ENCODE data around the gene GRIP2. TPM values are rescaled to one million over a fixed set of nuclear protein-coding genes. Genes with fewer than 3 reads are reported as not detected.

The GRIP2 gene
- polyA plus RNA-seq, 1 donor from 2014 or later: 8.6 TPM

DNA sequence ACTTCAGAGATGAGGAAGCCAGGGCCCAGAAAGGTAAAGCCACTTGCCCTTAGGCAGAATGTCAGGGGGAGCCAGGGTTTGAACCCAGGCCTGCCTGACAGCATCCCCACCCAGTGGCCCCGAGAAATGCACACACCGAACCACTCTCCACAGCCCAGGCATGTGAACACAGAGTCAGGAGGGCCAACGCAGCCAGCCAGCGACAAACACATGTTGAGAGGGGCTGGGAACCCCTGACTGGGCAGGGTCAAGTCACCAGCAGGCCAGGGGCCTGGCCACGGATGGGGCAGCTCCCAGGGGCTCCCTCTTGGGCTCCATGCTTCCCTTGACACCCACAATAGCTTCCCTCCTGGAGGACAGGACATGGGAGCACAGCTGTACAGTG lies 5.1 kb upstream of the GRIP2 start:
- H3K27ac ChIP-seq (ENCODE audit: low read length): no peak overlapping the region
- no peaks in the 10 kb centered on the region for H3K9me2 ChIP-seq (ENCODE audit: insufficient read depth, low read length)
- TF ChIP-seq REST (IDR thresholded peaks at IDR 0.05; ENCODE audit: borderline replicate concordance): no peak
- no peak for TF ChIP-seq RAD21 (conservative IDR thresholded peaks at IDR 0.05)
- no peak for TF ChIP-seq POLR2AphosphoS5 (IDR thresholded peaks at IDR 0.05)
- TF ChIP-seq SMC3 (conservative IDR thresholded peaks at IDR 0.05; ENCODE audit: poor library complexity): no peak
- no peak for TF ChIP-seq MXI1 (conservative IDR thresholded peaks at IDR 0.05; ENCODE audit: poor library complexity, severe bottlenecking)
- no peak overlapping the region for H3K4me2 ChIP-seq (ENCODE audit: low read length)
- H3K36me3 ChIP-seq (ENCODE audit: insufficient read depth, low read length): no peaks in the 10 kb centered on the region
- H2AFZ ChIP-seq (ENCODE audit: low read depth, low read length): no peak overlapping the region
- H3K9ac ChIP-seq (ENCODE audit: low read length): no peak overlapping the region
- H4K20me1 ChIP-seq (ENCODE audit: insufficient read depth): no peaks in the 10 kb centered on the region
- H3K27me3 ChIP-seq (ENCODE audit: insufficient read depth, low read depth, low read length): no peaks in the 10 kb centered on the region
- H3K79me2 ChIP-seq (replicated peaks; ENCODE audit: insufficient read depth, low read length): no peaks in the 10 kb centered on the region
- H3K9me3 ChIP-seq (ENCODE audit: low read length): no peaks in the 10 kb centered on the region
- no peaks in the 10 kb centered on the region for H3F3A ChIP-seq (ENCODE audit: insufficient read depth, low read length, poor library complexity, severe bottlenecking)
- no peak overlapping the region for H3K4me3 ChIP-seq (ENCODE audit: low read length)

GRCh38 chr3:14544282-14545250 lies 4.4 kb upstream of the GRIP2 start:
- TF ChIP-seq MXI1 (conservative IDR thresholded peaks at IDR 0.05; ENCODE audit: poor library complexity, severe bottlenecking): no peak
- no peak for TF ChIP-seq SMC3 (conservative IDR thresholded peaks at IDR 0.05; ENCODE audit: poor library complexity)
- no peak for TF ChIP-seq CTCF (IDR thresholded peaks at IDR 0.05; ENCODE audit: poor library complexity, severe bottlenecking)
- TF ChIP-seq POLR2AphosphoS5 (IDR thresholded peaks at IDR 0.05): no peak
- no peaks in the 10 kb centered on the region for H3F3A ChIP-seq (ENCODE audit: insufficient read depth, low read length, poor library complexity, severe bottlenecking)

GRCh38 chr3:14543446-14543845 lies 3.3 kb upstream of the GRIP2 start:
- Histone ChIP-seq H3K9me3 (ENCODE audit: low read length) (no peaks in the 10 kb centered on the region), H2AFZ (ENCODE audit: low read depth, low read length) (no peak overlapping the region), H4K20me1 (ENCODE audit: insufficient read depth) (no peaks in the 10 kb centered on the region), H3K4me2 (ENCODE audit: low read length) (no peak overlapping the region), H3K4me3 (ENCODE audit: low read length) (no peak overlapping the region), H3F3A (ENCODE audit: insufficient read depth, low read length, poor library complexity, severe bottlenecking) (no peaks in the 10 kb centered on the region), H3K36me3 (ENCODE audit: insufficient read depth, low read length) (no peaks in the 10 kb centered on the region), H3K27me3 (ENCODE audit: insufficient read depth, low read depth, low read length) (no peaks in the 10 kb centered on the region), H3K9me2 (ENCODE audit: insufficient read depth, low read length) (no peaks in the 10 kb centered on the region), H3K79me2 (replicated peaks; ENCODE audit: insufficient read depth, low read length) (no peaks in the 10 kb centered on the region), H3K9ac (ENCODE audit: low read length) (no peak overlapping the region), H3K27ac (ENCODE audit: low read length) (no peak overlapping the region)
- no peak for TF ChIP-seq CTCF (IDR thresholded peaks at IDR 0.05; ENCODE audit: poor library complexity, severe bottlenecking)
- no peak for TF ChIP-seq POLR2AphosphoS5 (IDR thresholded peaks at IDR 0.05)
- no peak for TF ChIP-seq REST (IDR thresholded peaks at IDR 0.05; ENCODE audit: borderline replicate concordance)
- no peak for TF ChIP-seq EP300 (conservative IDR thresholded peaks at IDR 0.05; ENCODE audit: poor library complexity, severe bottlenecking)
- TF ChIP-seq SMC3 (conservative IDR thresholded peaks at IDR 0.05; ENCODE audit: poor library complexity): no peak
- no peak for TF ChIP-seq TAF1 (IDR thresholded peaks at IDR 0.05; ENCODE audit: low read depth)

More at GRCh38 chr3:14544282-14545250, 4.4 kb upstream of the GRIP2 start:
- Histone ChIP-seq H3K4me2 (ENCODE audit: low read length) (no peak overlapping the region), H3K9me3 (ENCODE audit: low read length) (no peaks in the 10 kb centered on the region), H4K20me1 (ENCODE audit: insufficient read depth) (no peaks in the 10 kb centered on the region), H2AFZ (ENCODE audit: low read depth, low read length) (no peak overlapping the region), H3K27me3 (ENCODE audit: insufficient read depth, low read depth, low read length) (no peaks in the 10 kb centered on the region), H3K36me3 (ENCODE audit: insufficient read depth, low read length) (no peaks in the 10 kb centered on the region), H3K9ac (ENCODE audit: low read length) (no peak overlapping the region), H3K4me3 (ENCODE audit: low read length) (no peak overlapping the region), H3K9me2 (ENCODE audit: insufficient read depth, low read length) (no peaks in the 10 kb centered on the region), H3K79me2 (replicated peaks; ENCODE audit: insufficient read depth, low read length) (no peaks in the 10 kb centered on the region), H3K27ac (ENCODE audit: low read length) (no peak overlapping the region)
